GM03348 (cell line): ENCODE results near the gene UFC1.

Source experiments
- DNase-seq: peaks from one replicate; pipeline ENCODE4 v3.0.0; 2012; ENCODE audit warnings: low spot score

Gene UFC1

DNA sequence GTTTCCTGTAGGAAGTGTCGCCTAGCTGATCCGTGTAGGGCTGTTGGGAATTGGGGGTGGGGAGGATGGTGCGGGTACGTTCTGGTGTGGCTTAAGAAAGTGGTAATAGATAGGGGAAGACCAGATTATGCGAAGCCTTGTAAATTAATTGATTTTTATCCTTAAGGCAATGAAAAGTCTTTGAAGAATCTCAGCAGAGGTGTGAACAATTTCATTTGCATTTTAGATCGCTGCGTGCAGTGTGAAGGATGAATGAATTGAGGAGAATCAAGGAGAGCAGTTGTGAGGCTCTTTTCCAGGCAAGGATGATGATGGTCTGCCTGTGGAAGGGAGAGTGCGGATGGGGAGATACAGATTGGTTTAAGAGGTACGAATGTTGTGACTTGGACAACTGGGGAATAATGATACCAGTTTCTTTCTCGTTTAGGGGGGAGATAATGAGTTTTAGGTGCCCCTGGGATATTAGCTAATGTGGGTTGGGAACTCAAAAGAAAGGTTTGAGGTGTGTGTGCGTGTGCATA is 20.5 kb upstream of the UFC1 start:
- DNase-seq, result no peak

DNA sequence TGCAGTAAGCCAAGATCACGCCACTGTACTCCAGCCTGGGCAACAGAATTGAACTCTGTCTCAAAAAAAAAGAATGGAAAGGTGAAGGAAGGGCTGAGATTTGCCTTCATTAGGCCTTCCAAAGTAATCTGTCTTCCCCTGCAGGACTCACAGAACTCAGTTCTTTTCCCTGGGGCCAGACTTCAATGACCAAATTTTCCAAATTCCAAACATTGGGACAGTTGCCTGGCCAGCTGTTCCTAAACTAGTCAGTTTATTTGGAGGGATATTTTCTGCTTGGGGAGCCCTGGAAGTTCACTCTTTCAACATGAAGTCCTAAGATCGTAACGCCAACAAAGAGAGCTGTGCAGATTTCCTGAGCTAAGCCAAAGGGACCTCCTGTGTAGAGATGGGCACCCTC is 15.9 kb upstream of the UFC1 start:
- DNase-seq, result no peak

DNA sequence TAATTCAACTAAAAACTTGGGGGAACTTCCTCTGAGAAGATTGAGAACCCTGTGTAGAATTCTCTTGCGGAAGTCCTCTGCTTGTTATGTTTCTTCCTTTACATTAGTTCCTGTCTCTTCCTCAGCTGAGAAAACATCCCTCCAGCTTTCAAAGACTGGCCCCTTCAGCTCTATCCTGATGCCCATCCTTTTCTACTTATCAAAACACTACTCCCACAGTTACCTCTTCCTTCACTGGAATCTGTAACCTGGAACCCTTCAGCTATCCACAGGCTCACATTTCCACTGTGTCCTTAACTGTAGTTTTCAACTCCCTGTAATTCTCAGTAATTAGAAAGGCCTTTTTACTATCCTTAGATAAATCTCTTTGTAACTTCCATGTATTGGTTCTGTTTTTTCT is 15.3 kb upstream of the UFC1 start:
- no peak for DNase-seq

DNA sequence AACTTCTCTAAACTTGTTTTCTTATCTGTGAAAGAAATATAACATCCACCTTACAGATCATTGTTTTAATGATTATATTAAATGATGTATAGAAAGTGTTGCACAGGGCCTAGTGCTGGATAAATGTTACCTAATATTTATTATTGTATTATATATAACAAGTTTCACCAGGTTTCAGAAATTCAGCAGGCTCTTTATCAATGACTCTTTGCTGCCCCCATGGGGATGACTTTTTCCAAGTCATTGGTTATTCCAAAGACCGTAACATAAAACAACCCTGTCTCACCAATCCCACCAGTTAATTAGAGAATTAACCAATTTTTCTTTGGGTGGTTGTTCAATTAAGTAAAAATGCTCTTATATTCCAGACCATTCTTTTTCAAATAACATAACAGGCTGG is 14.0 kb upstream of the UFC1 start:
- peak; percentile 64 for DNase-seq

DNA sequence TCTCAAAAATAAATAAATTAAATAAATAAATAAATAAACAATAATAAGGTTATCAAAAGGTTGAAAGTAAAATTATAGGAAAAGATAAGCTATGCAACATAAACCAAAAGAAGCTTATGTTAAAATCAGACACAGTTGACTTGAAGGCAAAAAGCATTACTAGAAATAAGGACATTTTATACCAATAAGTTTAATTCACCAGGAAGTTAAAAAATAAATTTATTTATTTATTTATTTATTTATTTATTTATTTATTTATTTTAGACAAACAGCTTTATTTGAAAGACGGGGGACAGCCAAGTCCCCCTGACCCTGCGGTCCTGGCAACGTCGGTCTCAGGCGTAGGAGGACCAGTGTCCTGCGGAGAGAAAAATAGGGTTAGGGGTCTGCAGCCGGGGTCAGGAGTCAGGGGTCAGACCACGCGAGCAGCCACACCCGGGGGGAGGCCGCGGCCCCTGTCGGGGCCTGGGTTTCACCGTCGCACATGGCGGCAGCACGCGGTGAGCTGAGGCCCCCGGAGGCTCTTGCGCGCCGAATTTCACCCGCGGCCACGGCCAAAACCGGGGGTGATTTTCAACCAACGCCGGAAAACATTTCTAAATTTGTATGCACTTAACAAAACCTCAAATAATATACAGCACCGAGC is 12.9 kb upstream of the UFC1 start:
- no peak for DNase-seq

DNA sequence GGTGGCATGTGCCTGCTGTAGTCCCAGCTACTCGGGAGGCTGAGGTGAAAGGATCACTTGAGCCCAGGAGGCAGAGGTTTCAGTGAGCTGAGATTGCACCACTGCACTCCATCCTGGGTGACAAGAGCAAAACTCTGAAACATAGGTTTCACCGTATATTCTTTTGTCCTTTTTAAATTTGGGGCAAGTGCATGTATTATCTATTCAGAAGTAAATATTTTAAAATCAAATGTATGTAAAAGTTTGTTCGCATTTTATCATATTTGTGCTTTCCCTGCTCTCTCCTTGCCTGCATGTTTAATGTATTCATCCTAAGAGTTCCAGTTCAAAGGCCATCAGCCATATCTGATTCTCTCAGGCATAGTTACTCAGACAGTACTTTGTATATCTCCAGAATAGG is 7.9 kb upstream of the UFC1 start:
- DNase-seq, result no peak

DNA sequence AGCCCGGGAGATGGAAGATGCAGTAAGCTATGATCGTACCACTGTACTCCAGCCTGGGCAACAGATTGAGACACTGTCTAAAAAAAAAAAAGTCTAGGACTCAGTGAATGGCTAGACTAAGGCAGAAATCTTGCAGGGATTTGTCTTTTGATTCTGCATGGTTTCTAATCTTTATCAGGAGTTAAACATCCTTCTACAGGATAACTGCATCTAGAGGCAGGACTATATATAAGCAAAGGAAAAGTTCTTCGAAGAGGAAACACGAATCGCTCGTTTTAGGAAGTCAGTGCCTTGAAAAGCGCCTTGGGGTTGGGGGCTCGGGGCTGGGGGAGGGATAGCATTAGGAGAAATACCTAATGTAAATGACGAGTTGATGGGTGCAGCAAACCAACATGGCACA is 602 bp upstream of the UFC1 start:
- DNase-seq, result no peak

DNA sequence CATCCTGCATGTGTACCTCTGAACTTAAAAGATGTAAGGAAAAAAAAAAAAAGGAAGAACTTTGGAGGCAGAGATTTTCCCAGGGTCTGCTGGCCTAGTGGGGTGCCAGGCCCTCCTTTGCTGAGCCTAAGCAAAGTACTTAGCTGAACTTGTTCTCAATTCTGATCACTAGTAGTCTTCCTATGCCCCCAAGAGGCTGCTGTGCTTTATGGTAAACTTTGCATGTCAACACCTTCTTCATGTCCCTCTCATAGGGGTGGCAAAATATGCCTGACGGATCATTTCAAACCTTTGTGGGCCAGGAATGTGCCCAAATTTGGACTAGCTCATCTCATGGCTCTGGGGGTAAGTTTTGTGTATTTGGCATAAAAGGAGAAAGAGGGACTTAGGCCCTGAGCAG is 4.1 kb downstream of the UFC1 start:
- DNase-seq, result no peak

DNA sequence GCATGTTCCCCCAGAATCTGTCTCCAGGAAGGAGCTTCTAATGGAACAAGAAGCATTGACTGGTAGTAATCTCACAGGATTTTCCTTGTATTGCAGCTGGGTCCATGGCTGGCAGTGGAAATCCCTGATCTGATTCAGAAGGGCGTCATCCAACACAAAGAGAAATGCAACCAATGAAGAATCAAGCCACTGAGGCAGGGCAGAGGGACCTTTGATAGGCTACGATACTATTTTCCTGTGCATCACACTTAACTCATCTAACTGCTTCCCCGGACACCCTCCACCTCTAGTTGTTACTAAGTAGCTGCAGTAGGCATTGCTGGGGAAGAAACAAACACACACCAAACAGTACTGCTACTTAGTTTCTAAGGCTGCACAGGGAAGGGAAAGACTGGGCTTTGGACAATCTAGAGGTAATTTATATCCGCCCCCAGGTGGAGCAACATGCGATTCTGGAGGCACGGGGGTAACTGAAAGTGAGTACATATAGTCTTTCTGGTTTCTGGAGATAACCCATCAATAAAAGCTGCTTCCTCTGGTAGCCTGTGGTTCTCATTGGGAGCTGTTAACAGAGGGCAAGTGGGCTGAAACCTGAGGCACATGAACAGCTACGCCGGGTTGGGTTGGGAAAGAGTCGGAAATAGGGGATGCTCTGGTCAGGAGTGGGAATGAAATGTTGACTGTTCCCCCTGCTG is 4.7 kb downstream of the UFC1 start:
- no peak for DNase-seq

DNA sequence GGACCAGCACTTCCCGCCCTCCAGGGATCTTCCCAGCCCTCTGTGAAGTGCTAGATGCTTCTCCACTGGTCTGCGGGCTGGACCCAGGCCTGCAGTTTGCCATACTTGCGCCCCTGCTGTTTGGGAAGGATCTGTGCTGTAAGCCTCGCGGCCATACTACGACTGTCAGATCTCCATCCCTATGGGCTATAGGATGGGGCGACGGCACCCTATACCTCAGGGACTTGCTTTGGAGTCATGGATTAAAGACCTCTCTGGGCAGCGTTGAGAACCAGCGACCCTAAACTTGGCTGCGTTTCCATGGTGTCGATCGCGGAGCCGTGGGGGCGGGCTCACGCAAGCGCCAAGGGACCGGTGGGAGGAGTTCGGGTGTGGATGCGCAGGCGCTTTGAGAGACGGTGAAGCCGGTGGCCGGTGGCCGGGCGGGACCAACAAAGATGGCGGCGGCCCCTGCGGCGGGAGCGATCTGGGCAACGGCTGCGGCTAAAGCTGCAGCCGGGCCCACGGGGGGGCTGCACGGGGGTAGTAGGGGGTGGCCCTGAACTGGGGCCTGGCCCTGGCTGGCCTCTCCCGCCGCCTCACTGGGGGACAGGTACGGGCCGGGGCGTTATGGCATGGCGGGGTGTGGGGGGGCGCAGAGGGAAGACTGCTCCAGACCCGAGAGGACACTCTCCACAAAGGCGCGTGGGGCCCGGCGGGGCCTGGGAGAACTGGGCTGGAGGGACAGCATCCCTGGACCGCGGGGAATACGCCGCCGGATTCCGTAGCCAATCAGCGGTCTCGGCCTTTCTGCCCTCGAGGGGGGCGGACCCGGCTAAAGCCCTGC is 5.5 kb downstream of the UFC1 start, which contains the start of gene USP21:
Gene USP21, plus strand, starts transcription at position 414 of the 826 bp plus-strand sequence. CDS start 1,141 bp downstream, outside the sequence.
- peak; percentile 98 for DNase-seq

DNA sequence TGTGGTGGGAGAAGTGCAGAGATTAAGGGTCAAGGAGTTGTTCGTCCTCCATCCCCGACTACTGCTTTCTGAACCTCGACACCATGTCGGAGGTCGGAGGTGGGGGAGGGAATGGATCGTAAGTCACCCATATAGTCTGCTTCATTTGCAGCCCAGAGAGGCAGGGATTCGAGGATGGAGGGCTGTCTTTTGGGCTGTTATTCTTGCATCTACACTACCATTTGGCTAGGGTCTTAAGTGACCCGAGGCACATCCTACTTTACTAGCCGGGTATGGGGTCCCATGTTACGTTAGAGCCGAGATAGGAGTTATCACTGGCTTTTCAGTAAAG is 6.1 kb downstream of the UFC1 start:
- DNase-seq, result no peak

DNA sequence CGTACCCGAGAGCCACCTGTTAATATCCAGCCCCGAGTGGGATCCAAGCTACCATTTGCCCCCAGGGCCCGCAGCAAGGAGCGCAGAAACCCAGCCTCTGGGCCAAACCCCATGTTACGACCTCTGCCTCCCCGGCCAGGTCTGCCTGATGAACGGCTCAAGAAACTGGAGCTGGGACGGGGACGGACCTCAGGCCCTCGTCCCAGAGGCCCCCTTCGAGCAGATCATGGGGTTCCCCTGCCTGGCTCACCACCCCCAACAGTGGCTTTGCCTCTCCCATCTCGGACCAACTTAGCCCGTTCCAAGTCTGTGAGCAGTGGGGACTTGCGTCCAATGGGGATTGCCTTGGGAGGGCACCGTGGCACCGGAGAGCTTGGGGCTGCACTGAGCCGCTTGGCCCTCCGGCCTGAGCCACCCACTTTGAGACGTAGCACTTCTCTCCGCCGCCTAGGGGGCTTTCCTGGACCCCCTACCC is 6.9 kb downstream of the UFC1 start:
- DNase-seq, result no peak

DNA sequence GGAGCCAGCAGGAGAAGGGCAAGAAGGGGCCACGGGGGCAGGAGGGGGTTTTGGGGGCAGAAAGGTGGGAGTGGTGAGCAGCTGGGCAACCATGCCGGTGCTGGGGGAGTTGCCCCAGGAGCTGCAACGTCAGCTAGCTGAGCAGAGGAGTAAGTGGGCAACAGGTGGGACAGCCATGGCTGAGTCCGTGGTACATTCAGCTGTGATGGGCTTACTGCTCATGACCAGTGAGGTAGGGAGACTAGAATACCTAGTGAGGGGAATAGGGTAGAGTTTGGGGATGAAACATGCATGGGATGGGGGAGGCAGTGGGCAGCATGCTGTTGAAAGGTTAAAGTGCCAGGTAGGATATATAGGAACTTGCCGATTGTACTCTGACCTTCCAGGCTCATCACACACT is 7.9 kb downstream of the UFC1 start:
- DNase-seq, result no peak

DNA sequence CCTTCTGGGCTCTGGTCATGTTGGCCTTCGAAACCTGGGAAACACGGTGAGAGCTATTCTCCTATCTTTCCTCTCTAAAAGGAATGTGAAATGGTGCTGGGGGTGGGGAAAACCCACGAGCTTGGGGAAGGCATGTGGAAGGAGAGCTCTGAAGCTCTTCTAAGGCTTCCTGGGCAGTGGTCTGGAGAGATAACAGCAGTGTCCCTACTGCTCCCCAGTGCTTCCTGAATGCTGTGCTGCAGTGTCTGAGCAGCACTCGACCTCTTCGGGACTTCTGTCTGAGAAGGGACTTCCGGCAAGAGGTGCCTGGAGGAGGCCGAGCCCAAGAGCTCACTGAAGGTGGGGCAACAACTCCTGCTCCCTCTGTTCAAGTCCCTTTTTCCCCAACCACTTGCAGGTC is 8.3 kb downstream of the UFC1 start:
- no peak for DNase-seq

DNA sequence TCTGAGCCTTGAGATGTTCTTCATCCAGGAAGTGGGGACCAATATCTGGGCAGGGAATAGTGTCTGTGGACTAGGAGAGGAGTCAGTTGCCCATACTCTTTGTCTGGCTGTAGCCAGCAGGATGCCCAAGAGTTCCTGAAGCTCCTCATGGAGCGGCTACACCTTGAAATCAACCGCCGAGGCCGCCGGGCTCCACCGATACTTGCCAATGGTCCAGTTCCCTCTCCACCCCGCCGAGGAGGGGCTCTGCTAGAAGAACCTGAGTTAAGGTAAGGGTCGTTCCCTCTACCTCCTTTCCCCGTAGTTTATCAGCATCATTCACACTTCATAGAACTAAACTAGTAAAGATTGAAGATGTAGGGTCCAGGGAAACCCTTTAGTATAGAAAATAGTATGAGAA is 9.0 kb downstream of the UFC1 start:
- DNase-seq, result no peak

DNA sequence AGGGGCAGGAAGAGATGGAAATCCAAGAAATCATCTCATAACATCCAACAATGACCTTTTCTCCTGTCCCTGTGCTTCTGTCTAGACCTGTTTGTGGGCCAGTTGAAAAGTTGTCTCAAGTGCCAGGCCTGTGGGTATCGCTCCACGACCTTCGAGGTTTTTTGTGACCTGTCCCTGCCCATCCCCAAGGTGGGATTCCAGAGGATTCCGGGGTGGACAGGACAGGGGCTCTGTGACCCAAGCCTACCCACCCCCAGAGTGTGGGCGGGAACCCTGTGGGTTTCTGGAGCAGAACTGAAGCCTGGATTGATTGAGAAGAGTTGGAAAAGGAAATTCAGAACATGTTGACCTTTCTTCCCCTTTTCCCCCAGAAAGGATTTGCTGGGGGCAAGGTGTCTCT is 10.0 kb downstream of the UFC1 start:
- DNase-seq, result no peak

DNA sequence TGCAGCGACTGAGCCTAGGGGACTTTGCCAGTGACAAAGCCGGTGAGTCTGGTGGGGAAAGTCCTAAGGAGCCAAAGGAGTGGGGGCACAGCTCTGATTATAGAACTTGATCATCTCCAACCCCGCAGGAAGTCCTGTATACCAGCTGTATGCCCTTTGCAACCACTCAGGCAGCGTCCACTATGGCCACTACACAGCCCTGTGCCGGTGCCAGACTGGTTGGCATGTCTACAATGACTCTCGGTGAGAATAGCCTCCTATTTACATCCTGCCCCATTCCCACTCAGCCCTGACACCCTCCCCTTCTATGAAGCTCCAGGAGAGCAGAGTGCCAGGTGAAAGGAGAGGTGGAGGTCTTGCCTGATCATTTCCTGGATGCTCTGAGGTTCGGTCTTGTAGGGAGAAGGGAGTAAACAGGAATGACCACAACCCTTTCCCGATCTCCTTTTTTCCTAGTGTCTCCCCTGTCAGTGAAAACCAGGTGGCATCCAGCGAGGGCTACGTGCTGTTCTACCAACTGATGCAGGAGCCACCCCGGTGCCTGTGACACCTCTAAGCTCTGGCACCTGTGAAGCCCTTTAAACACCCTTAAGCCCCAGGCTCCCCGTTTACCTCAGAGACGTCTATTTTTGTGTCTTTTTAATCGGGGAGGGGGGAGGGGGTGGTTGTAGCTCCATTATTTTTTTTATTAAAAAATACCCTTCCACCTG is 11.3 kb downstream of the UFC1 start:
- no peak for DNase-seq

DNA sequence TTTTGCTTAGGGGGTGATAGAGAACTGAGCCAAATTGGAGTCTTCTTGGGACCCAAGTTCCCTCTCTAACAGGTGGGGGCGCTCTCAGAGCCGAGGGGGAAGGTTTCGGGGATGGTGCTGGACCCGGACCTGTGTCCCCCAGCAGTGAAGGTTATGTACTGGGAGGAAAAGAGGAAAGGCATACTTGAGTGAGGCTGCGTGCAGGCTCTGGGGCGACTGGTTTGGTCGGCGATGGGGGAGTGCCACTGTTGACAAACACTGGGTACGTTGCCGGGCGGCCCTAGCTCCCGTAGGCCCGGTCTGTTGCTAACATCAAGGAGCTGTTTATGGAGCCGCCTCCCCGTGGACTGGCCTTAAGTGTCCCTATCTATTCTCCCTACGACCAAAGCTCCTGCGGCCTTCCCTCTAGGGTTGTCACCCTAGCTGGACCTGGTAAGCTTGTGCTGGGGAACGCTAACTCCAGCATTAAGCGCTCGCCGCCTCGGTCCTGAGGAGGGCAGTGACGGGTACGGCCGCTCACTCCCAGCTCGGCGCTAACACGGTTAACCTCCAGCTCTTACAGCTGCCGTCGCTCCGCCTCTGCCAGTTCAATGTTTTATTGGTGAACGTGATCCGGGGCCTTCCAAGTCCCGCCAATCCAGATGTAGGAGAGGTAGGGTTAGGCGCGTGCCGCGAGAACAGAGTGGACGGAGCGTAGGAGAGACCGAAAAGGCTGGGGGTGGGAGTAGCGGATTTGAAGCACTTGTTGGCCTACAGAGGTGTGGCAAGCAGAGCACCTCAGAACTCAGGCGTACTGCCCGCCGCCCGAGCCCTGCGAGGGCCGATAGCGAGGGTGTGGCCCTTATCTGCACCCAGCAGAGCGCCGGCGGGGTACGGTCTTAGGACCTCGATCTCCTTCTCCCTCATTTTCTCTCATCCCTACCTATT is 12.2 kb downstream of the UFC1 start, which contains the start of gene PPOX:
Gene PPOX, plus strand, starts transcription at position 685 of the 927 bp plus-strand sequence. CDS start 422 bp downstream, outside the sequence.
- DNase-seq, result peak; percentile 93

DNA sequence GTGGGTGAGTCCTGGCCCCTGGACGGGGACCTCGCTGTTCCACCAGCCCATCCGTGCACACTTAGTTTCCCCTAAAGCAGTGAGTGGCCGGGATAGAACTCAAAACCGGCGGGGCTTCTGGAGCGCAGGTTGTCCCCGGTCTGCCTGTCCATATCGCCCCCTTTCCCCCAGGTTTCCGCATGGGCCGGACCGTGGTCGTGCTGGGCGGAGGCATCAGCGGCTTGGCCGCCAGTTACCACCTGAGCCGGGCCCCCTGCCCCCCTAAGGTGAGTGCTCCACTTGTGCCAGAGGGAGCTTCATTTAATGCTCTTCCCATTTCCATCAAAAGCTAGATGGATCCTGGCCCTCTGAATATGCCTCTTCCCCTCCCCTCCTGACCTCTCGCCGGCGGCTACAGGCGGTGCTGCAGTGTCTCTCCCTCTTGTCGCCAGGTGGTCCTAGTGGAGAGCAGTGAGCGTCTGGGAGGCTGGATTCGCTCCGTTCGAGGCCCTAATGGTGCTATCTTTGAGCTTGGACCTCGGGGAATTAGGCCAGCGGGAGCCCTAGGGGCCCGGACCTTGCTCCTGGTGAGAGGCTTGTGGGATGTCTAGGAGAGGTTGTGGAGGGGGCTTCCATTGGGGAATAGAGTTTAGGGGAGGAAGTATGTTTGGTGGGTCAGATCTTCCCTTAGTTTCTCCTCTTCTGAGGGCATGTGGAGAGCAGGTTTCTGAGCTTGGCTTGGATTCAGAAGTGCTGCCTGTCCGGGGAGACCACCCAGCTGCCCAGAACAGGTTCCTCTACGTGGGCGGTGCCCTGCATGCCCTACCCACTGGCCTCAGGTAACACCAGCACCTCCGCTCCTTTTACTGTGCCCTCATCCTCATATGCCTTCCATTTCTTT is 13.1 kb downstream of the UFC1 start:
- DNase-seq, result peak; percentile 7

DNA sequence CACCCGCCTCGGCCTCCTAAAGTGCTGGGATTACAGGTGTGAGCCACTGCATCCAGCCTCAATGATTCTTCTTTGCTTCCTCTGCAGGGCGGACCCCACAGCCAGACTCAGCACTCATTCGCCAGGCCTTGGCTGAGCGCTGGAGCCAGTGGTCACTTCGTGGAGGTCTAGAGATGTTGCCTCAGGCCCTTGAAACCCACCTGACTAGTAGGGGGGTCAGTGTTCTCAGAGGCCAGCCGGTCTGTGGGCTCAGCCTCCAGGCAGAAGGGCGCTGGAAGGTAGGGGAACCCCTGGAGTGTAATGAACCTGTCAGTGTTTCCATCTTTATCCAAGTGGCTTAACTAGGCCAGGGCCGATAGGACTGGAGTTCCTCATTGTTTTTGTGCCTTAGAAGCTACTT is 15.1 kb downstream of the UFC1 start:
- no peak for DNase-seq
